ENCODE measurements around the gene ESRRB.

GRCh38 chr14:76422662-76423061 is 46.7 kb downstream of the ESRRB start:
- TF ChIP-seq POLR2A (IDR thresholded peaks at IDR 0.05) (no peak), CTCF (IDR thresholded peaks at IDR 0.05) (no peak)

All from vagina (tissue), 2 donors.